GM12892 (cell line): ENCODE results near the gene SLC37A1.

Source experiments
- POLR2A ChIP-seq: IDR thresholded peaks from 2 replicates; pipeline ENCODE4 v1.6.1; 2011; ENCODE audit warnings: low read depth, low read length, control low read depth
- POLR2AphosphoS5 ChIP-seq: IDR thresholded peaks from 2 replicates; pipeline ENCODE4 v1.6.1; 2011; ENCODE audit warnings: low read depth, low read length, control low read depth
- TAF1 ChIP-seq: IDR thresholded peaks from 2 replicates; pipeline ENCODE4 v1.6.1; 2011; ENCODE audit warnings: low read depth, mild to moderate bottlenecking, control low read depth, low read length, borderline replicate concordance

DNA sequence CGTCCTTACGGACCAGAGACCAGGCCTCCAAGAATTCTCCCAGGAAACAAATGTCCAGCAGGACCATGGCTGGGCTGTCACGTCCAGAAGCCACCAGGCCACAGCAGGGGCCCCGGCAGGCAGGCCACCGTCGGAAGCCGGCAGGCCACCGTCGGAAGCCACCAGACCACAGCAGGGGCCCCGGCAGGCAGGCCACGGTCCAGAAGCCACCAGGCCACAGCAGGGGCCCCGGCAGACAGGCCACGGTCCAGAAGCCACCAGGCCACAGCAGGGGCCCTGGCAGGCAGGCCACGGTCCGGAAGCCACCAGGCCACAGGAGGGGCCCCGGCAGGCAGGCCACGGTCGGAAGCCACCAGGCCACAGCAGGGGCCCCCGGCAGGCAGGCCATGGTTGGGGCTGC is 72.8 kb downstream of the SLC37A1 start:
- TF ChIP-seq POLR2A (no peak), TAF1 (no peak), POLR2AphosphoS5 (no peak)
